Suprapubic skin (tissue), 3 donors: ENCODE results near the gene KCTD19.

Source experiments
- CTCF ChIP-seq, 2 donors: fragments of 200-600 bp in 1 of 2; fragments of 450-650 bp in 1 of 2; sonication (generic) in 1 of 2; IDR thresholded peaks; one replicate each; pipeline ENCODE4 v1.5.1; 2016 to 2019; ENCODE audit warnings: antibody characterized with exemption in 2 of 2, mild to moderate bottlenecking in 1 of 2, moderate library complexity in 1 of 2
- POLR2A ChIP-seq, 2 donors: fragments of 450-650 bp; IDR thresholded peaks; one replicate each; pipeline ENCODE4 v1.6.1; 2017; ENCODE audit warnings: antibody characterized with exemption in 2 of 2, mild to moderate bottlenecking in 2 of 2, moderate library complexity in 2 of 2

- no peak for TF ChIP-seq CTCF (IDR thresholded peaks at IDR 0.05)
- TF ChIP-seq POLR2A (IDR thresholded peaks at IDR 0.05) = no peak
These were observed 71.6 kb downstream of the KCTD19 start for GRCh38 chr16:67254801-67255552.
